GM12878 (cell line): ENCODE data around the gene COX5A. TPM values are rescaled to one million over a fixed set of nuclear protein-coding genes. Genes with fewer than 3 reads are reported as not detected.

ENCODE experiments used
- ATAC-seq: fragments of 200-7000 bp; cut with Tn5 transposase; 3 replicates; pipeline ENCODE4 v1.9.1; 2020; ENCODE audit warnings: mild to moderate bottlenecking, moderate library complexity
- BruUV-seq: library from RNA; stranded (reverse); fragments of 400-500 nt; replicated peaks from 2 replicates; lab custom pipeline; 2021; lab: Mats Ljungman, UMichigan
- CTCF ChIA-PET: fragments of 300-600 bp; sonication (Branson Sonifier 250); formaldehyde crosslinking; extraction: SDS; loops from one replicate; lab custom pipeline; 2021; ENCODE audit warnings: inconsistent platforms; lab: Yijun Ruan, JAX
- POLR2A ChIA-PET: fragments of 350-600 bp; formaldehyde crosslinking; extraction: SDS; loops from one replicate; lab custom pipeline; 2021; ENCODE audit warnings: inconsistent platforms; lab: Charles Lee
- RAD21 ChIA-PET: fragments of 300-600 bp; sonication (Branson Sonifier 250); formaldehyde crosslinking; loops from one replicate; lab custom pipeline; 2023; ENCODE audit warnings: antibody characterized with exemption; ENCODE audit not compliant: unreplicated experiment; lab: Charles Lee
- SMC1A ChIA-PET: fragments of 300-600 bp; sonication (Branson Sonifier 250); formaldehyde crosslinking; loops from one replicate; lab custom pipeline; 2023; ENCODE audit not compliant: unreplicated experiment, uncharacterized antibody; lab: Charles Lee
- DNase-seq: peaks from one replicate; pipeline ENCODE4 v3.0.0-alpha.2; 2011; ENCODE audit warnings: low read depth, low spot score
- FAIRE-seq: peaks from 3 replicates; lab custom pipeline; 2011; peaks lifted over from hg19 to GRCh38; lab: Jason Lieb, UNC
- H2AFZ ChIP-seq: 2 replicates; pipeline ENCODE4 v1.6.0; 2011; ENCODE audit warnings: low read depth, low read length, control low read depth; ENCODE audit not compliant: control insufficient read depth
- H3K27ac ChIP-seq: 2 replicates; pipeline ENCODE4 v1.5.1; 2011; ENCODE audit warnings: control low read depth; ENCODE audit not compliant: control insufficient read depth, insufficient read depth
- H3K27me3 ChIP-seq, 2 experiments: replicated peaks in 1 of 2; 2 replicates each; pipeline versions ENCODE4 v1.6.0 to v1.6.1; 2011; ENCODE audit warnings: low read length in 1 of 2; ENCODE audit not compliant: control insufficient read depth in 2 of 2, insufficient read depth in 2 of 2
- H3K36me3 ChIP-seq, 2 experiments: 2 replicates each; pipeline ENCODE4 v1.5.1; 2011; ENCODE audit warnings: low read length in 1 of 2; ENCODE audit not compliant: control insufficient read depth in 2 of 2, insufficient read depth in 2 of 2
- H3K4me1 ChIP-seq: 2 replicates; pipeline ENCODE4 v1.6.1; 2011; ENCODE audit warnings: mild to moderate bottlenecking, low read length, moderate library complexity, mixed read lengths; ENCODE audit not compliant: control insufficient read depth, insufficient read depth
- H3K4me2 ChIP-seq: 2 replicates; pipeline ENCODE4 v1.6.0; 2011; ENCODE audit warnings: control low read depth; ENCODE audit not compliant: control insufficient read depth, insufficient read depth
- H3K4me3 ChIP-seq: fragments of 200-600 bp; sonication (generic); 2 replicates; pipeline ENCODE4 v1.5.1; 2016
- H3K79me2 ChIP-seq: 2 replicates; pipeline ENCODE4 v1.6.0; 2011; ENCODE audit warnings: low read length; ENCODE audit not compliant: control insufficient read depth, insufficient read depth
- H3K9ac ChIP-seq: 2 replicates; pipeline ENCODE4 v1.8.0; 2011; ENCODE audit warnings: low read length, control low read depth, mixed read lengths; ENCODE audit not compliant: control insufficient read depth, insufficient read depth
- H3K9me3 ChIP-seq: replicated peaks from 3 replicates; pipeline ENCODE4 v1.5.1; 2011; ENCODE audit warnings: mild to moderate bottlenecking, low read length; ENCODE audit not compliant: control insufficient read depth, insufficient read depth
- H4K20me1 ChIP-seq: 2 replicates; pipeline ENCODE4 v1.6.0; 2011; ENCODE audit not compliant: control insufficient read depth, insufficient read depth
- BMI1 ChIP-seq: fragments of 450-650 bp; IDR thresholded peaks from 2 replicates; pipeline ENCODE4 v1.6.1; 2016; ENCODE audit warnings: mild to moderate bottlenecking, moderate library complexity, borderline replicate concordance
- EP300 ChIP-seq, 2 experiments: fragments of 150-350 bp in 1 of 2; IDR thresholded peaks; 2 replicates each; pipeline ENCODE4 v1.6.1; 2011 to 2012; ENCODE audit warnings: low read depth in 2 of 2, low read length in 2 of 2, borderline replicate concordance in 1 of 2, improper control_type of control experiment in 1 of 2, inconsistent platforms in 1 of 2; ENCODE audit not compliant: control insufficient read depth in 1 of 2
- GATAD2B ChIP-seq: fragments of 450-650 bp; conservative IDR thresholded peaks from 2 replicates; pipeline ENCODE4 v1.6.1; 2017; ENCODE audit warnings: low read depth, mild to moderate bottlenecking, moderate library complexity
- HCFC1 ChIP-seq: fragments of 150-350 bp; IDR thresholded peaks from 2 replicates; pipeline ENCODE4 v1.6.1; 2014; ENCODE audit warnings: low read length
- IKZF1 ChIP-seq: fragments of 450-650 bp; conservative IDR thresholded peaks from 2 replicates; pipeline ENCODE4 v1.6.1; 2017; ENCODE audit warnings: antibody characterized with exemption, mild to moderate bottlenecking
- NBN ChIP-seq: fragments of 450-650 bp; IDR thresholded peaks from 2 replicates; pipeline ENCODE4 v1.6.1; 2016
- NR2F1 ChIP-seq: fragments of 450-650 bp; conservative IDR thresholded peaks from 2 replicates; pipeline ENCODE4 v1.6.1; 2017; ENCODE audit warnings: mild to moderate bottlenecking
- POLR2A ChIP-seq: IDR thresholded peaks from 2 replicates; pipeline ENCODE4 v1.6.1; 2011; ENCODE audit warnings: low read depth, mild to moderate bottlenecking, low read length
- POLR2AphosphoS5 ChIP-seq: IDR thresholded peaks from 2 replicates; pipeline ENCODE4 v1.6.1; 2011; ENCODE audit warnings: mild to moderate bottlenecking, low read length, inconsistent platforms
- RAD51 ChIP-seq: fragments of 450-650 bp; IDR thresholded peaks from 2 replicates; pipeline ENCODE4 v1.6.1; 2016; ENCODE audit warnings: moderate library complexity, mild to moderate bottlenecking, inconsistent platforms
- SRF ChIP-seq, 2 experiments: IDR thresholded peaks; 2 replicates each; pipeline ENCODE4 v1.6.1; 2011; ENCODE audit warnings: low read depth in 2 of 2, low read length in 2 of 2, mild to moderate bottlenecking in 1 of 2, moderate library complexity in 1 of 2
- WGBS: methylation state at CpG from one replicate; pipeline ENCODE4 v1.1.6; 2016; ENCODE audit warnings: low lambda C conversion rate; ENCODE audit not compliant: insufficient replicate concordance, insufficient coverage; ENCODE audit errors: missing lambda C conversion rate; 5-methylcytosine and 5-hydroxymethylcytosine counted together
- in situ Hi-C: fragments of 300-500 bp; cut with MboI; formaldehyde crosslinking; loops from 9 replicates; pipeline ENCODE4 v1.14.3; 2018; ENCODE audit warnings: mixed read lengths
- intact Hi-C: fragments of 100-400 bp; cut with micrococcal nuclease; formaldehyde crosslinking; loops from one replicate; pipeline ENCODE4 v1.14.2; 2022; ENCODE audit not compliant: unreplicated experiment
- polyA plus RNA-seq, 11 experiments: library from polyadenylated mRNA; depleted of rRNA in 4 of 11; unstranded in 6 of 11; stranded (reverse) in 5 of 11; fragments of >200 nt; fragmentation: Nextera tagmentation in 4 of 11; fragmentation: Illumina TruSeq in 1 of 11; extraction: Ambion mirVana in 4 of 11; extraction: Trizol in 1 of 11; gene quantifications; 1 replicate in 1 of 11; 2 replicates in 10 of 11; pipeline versions ENCODE4 v1.2.1 to v1.2.3, GENCODE V29; 2011 to 2016; ENCODE audit warnings: inconsistent platforms in 2 of 11, missing spikeins in 2 of 11, low read depth in 1 of 11
- total RNA-seq, 4 experiments: library from RNA; depleted of rRNA in 3 of 4; stranded (reverse); fragments of >200 nt in 3 of 4; fragmentation: Illumina TruSeq in 1 of 4; extraction: Trizol in 1 of 4; gene quantifications; 2 replicates each; pipeline versions ENCODE4 v1.2.1 to v1.2.3, GENCODE V29; 2013 to 2021
- TF ChIP-seq, protein P1 (sequence below): fragments of 450-650 bp; IDR thresholded peaks from 2 replicates; pipeline ENCODE4 v1.6.1; 2014; ENCODE audit warnings: mild to moderate bottlenecking
- TF ChIP-seq, protein P2 (sequence below): fragments of 450-650 bp; conservative IDR thresholded peaks from 2 replicates; pipeline ENCODE4 v1.6.1; 2017; ENCODE audit warnings: mild to moderate bottlenecking, moderate library complexity
- TF ChIP-seq, protein P3 (sequence below): IDR thresholded peaks from 2 replicates; pipeline ENCODE4 v1.6.1; 2011; ENCODE audit warnings: mild to moderate bottlenecking, low read depth, low read length, moderate library complexity; ENCODE audit not compliant: insufficient replicate concordance

The COX5A gene
- total and polyA plus RNA-seq, 10 of the 15 experiments (the other 5 are each of a cell fraction or from before 2014, with no cell fraction given) = 84.5 to 1,218 (median 392) TPM

DNA sequence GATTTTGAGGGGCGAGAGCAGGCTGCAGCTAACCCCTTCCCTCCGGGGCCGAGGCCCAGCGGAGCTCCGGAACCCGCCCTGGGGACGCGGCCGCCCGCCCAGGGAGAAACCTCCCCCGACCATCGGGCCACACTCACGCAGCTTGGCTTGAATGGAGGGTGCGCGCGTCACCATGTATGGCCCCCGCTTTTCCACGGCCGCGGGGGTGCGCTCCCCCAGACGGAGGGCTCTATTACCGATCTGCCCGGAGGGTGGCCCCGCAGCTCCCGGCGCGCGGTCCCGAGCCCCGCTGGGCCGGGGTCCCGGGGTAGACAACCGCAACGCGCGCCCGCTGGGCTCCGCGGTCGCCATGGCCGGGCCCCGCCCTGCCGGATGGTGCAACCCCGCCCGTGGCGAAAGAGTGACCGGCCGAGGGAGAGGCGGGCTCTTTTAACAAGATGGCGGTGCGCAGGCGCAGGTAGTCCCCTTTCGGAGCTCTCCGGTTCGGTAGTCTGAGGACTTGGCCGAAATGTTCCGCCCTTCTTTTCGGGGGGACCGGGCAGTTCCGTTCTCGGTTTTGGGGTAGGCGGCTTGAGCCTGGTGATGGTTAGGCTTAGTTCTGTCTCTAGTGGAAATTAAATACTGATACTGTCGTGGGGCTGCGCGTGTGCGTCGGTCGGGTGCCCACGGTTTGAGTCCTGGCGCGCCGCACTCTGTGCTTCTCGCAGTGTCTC lies 31.3 kb downstream of the COX5A start, which contains the start of gene FAM219B (continued):
- TF ChIP-seq NR2F1 (0 out of 2 replicates have a peak, but pooled peaks have one; percentile 30), IKZF1 (peak; percentile 79), POLR2A (peak; percentile 82), BMI1 (no peak), POLR2AphosphoS5 (peak; percentile 56), HCFC1 (peak; percentile 39; the same call in 1 of the 2 replicates)
- TF ChIP-seq, protein P1, sequence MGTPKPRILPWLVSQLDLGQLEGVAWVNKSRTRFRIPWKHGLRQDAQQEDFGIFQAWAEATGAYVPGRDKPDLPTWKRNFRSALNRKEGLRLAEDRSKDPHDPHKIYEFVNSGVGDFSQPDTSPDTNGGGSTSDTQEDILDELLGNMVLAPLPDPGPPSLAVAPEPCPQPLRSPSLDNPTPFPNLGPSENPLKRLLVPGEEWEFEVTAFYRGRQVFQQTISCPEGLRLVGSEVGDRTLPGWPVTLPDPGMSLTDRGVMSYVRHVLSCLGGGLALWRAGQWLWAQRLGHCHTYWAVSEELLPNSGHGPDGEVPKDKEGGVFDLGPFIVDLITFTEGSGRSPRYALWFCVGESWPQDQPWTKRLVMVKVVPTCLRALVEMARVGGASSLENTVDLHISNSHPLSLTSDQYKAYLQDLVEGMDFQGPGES = no peak

DNA sequence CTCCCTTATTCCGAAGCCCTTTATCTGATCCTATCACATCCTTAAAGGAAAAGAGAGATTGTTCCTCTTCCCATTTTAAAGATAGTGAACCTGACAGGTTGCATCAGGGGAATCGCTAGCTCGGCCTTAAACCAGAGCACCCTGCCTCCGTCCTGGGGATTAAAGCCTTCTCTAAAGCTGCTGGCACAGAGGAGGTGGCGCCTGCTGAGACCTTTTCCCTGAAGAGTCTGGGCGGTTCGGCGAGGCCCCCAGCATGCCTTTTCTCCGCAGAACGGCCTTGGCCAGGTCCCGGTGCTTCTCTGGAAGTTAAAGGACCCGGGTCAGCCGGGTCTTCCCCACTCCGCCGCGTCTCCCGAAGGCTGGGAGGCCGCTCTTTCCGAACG lies 31.8 kb downstream of the COX5A start:
- H3K27me3 ChIP-seq = no peaks in the 10 kb centered on the region
- BruUV-seq = no TSS peak
- intact Hi-C loops = no loop called here
- peak; percentile 54 for ATAC-seq
- peak overlapping the region; percentile 97 for H2AFZ ChIP-seq
- peaks cover 6% of the 10 kb centered on the region for H3K4me1 ChIP-seq
- ChIA-PET CTCF (interaction anchor here (0.6 to 6.4 kb wide), 18 partner anchors 8 to 274 kb away, joined by 3 to 32 read pairs (median 4); no protein-coding TSS in a partner anchor), SMC1A (interaction anchor here (1.0 to 2.5 kb wide), 9 partner anchors 17 to 126 kb away, joined by 3 to 14 read pairs (median 4); partner anchors contain the start of gene MPI), POLR2A (interaction anchor here (0.5 to 1.7 kb wide), 17 partner anchors 9 to 545 kb away, joined by 3 to 9 read pairs (median 4); partner anchors contain the start of gene SIN3A), RAD21 (interaction anchor here (0.9 to 3.5 kb wide), 12 partner anchors 9 to 272 kb away, joined by 3 to 26 read pairs (median 6); partner anchors contain the start of gene ULK3)
- no peak for DNase-seq
- no peaks in the 10 kb centered on the region for H4K20me1 ChIP-seq
- peak overlapping the region; percentile 65 for H3K4me2 ChIP-seq
- H3K36me3 ChIP-seq = peaks cover 6 to 15% of the 10 kb centered on the region in 2 experiments; a peak in 3 of 4 replicates
- no peaks in the 10 kb centered on the region for H3K9me3 ChIP-seq
- TF ChIP-seq SRF (IDR thresholded peaks at IDR 0.05; ENCODE audit: low read depth in 2 of 2, low read length in 2 of 2) = no peak
- no peak for TF ChIP-seq EP300 (IDR thresholded peaks at IDR 0.05; ENCODE audit: borderline replicate concordance in 1 of 2, control insufficient read depth in 1 of 2, low read depth in 2 of 2, low read length in 2 of 2)
- TF ChIP-seq NBN = peak; percentile 11; the same call in 1 of the 2 replicates
- TF ChIP-seq, protein P2, sequence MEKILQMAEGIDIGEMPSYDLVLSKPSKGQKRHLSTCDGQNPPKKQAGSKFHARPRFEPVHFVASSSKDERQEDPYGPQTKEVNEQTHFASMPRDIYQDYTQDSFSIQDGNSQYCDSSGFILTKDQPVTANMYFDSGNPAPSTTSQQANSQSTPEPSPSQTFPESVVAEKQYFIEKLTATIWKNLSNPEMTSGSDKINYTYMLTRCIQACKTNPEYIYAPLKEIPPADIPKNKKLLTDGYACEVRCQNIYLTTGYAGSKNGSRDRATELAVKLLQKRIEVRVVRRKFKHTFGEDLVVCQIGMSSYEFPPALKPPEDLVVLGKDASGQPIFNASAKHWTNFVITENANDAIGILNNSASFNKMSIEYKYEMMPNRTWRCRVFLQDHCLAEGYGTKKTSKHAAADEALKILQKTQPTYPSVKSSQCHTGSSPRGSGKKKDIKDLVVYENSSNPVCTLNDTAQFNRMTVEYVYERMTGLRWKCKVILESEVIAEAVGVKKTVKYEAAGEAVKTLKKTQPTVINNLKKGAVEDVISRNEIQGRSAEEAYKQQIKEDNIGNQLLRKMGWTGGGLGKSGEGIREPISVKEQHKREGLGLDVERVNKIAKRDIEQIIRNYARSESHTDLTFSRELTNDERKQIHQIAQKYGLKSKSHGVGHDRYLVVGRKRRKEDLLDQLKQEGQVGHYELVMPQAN = no peak
- TF ChIP-seq GATAD2B = no peak
- TF ChIP-seq, protein P3, sequence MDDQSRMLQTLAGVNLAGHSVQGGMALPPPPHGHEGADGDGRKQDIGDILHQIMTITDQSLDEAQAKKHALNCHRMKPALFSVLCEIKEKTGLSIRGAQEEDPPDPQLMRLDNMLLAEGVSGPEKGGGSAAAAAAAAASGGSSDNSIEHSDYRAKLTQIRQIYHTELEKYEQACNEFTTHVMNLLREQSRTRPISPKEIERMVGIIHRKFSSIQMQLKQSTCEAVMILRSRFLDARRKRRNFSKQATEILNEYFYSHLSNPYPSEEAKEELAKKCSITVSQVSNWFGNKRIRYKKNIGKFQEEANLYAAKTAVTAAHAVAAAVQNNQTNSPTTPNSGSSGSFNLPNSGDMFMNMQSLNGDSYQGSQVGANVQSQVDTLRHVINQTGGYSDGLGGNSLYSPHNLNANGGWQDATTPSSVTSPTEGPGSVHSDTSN = no peak
- no peak for TF ChIP-seq RAD51
- H3K9ac ChIP-seq = peak overlapping the region; percentile 83
- WGBS = 0% methylated on average over 20 of the region's 20 CpGs
- H3K27ac ChIP-seq = peak overlapping the region; percentile 76
- H3K4me3 ChIP-seq = peak overlapping the region; percentile 97
- H3K79me2 ChIP-seq = peaks cover 15% of the 10 kb centered on the region
- in situ Hi-C loops = no loop called here
- no peak for FAIRE-seq
